Naive thymus-derived CD4-positive, alpha-beta T cell (primary cell): ENCODE measurements around the gene NOL8. TPM values are rescaled to one million over a fixed set of nuclear protein-coding genes. Genes with fewer than 3 reads are reported as not detected.

ENCODE experiments used
- ATAC-seq: fragments of 150-1000 bp; cut with Tn5 transposase; 2 replicates; pipeline ENCODE4 v1.10.0; 2021; ENCODE audit warnings: mild to moderate bottlenecking, moderate library complexity
- CTCF ChIA-PET: fragments of 350-600 bp; sonication (Branson Sonifier 250); formaldehyde crosslinking; loops from one replicate; lab custom pipeline; 2021; ENCODE audit warnings: antibody characterized with exemption; lab: Charles Lee
- POLR2A ChIA-PET: fragments of 350-600 bp; sonication (Branson Sonifier 250); formaldehyde crosslinking; loops from one replicate; lab custom pipeline; 2021; ENCODE audit warnings: antibody characterized with exemption, inconsistent platforms; lab: Charles Lee
- DNase-seq, 9 donors: peaks; one replicate each; pipeline versions ENCODE4 v3.0.0 to v3.0.0-alpha.2; 2020 to 2022; ENCODE audit warnings: mixed read lengths in 1 of 9
- H3K27ac ChIP-seq: one replicate; pipeline ENCODE4 v1.7.0; 2013; ENCODE audit warnings: mild to moderate bottlenecking, low read depth, low read length, moderate library complexity
- H3K27me3 ChIP-seq, 2 donors: one replicate each; pipeline ENCODE4 v1.7.0; 2013; ENCODE audit warnings: low read length in 2 of 2, mild to moderate bottlenecking in 2 of 2, moderate library complexity in 2 of 2; ENCODE audit not compliant: control insufficient read depth in 2 of 2, insufficient read depth in 2 of 2
- H3K36me3 ChIP-seq, 3 experiments: 1 replicate in 2 of 3; 2 replicates in 1 of 3; pipeline ENCODE4 v1.7.0; 2013; ENCODE audit warnings: low read length in 3 of 3, mild to moderate bottlenecking in 3 of 3, moderate library complexity in 1 of 3; ENCODE audit not compliant: insufficient read depth in 3 of 3, control insufficient read depth in 2 of 3
- H3K4me1 ChIP-seq, 2 donors: one replicate each; pipeline ENCODE4 v1.7.0; 2013; ENCODE audit warnings: low read length in 2 of 2, mild to moderate bottlenecking in 2 of 2, moderate library complexity in 1 of 2; ENCODE audit not compliant: control insufficient read depth in 2 of 2, insufficient read depth in 2 of 2
- H3K4me3 ChIP-seq: 2 replicates; pipeline ENCODE4 v1.7.0; 2013; ENCODE audit warnings: mild to moderate bottlenecking, low read length
- H3K9me3 ChIP-seq, 3 experiments: 1 replicate in 2 of 3; 2 replicates in 1 of 3; pipeline ENCODE4 v1.7.0; 2013; ENCODE audit warnings: low read length in 3 of 3; ENCODE audit not compliant: control insufficient read depth in 2 of 3
- H3K27ac Mint-ChIP-seq, 9 donors: one replicate each; pipeline ENCODE4 v1.8.0; 2020 to 2022; ENCODE audit warnings: mixed read lengths in 9 of 9, mild to moderate bottlenecking in 8 of 9, moderate library complexity in 5 of 9, inconsistent platforms in 2 of 9
- H3K27me3 Mint-ChIP-seq, 5 donors: one replicate each; pipeline ENCODE4 v1.8.0; 2021 to 2022; ENCODE audit warnings: mixed read lengths in 5 of 5, mild to moderate bottlenecking in 1 of 5
- H3K36me3 Mint-ChIP-seq, 5 donors: one replicate each; pipeline ENCODE4 v1.8.0; 2020 to 2022; ENCODE audit warnings: mixed read lengths in 5 of 5, mild to moderate bottlenecking in 3 of 5, inconsistent platforms in 1 of 5
- H3K4me1 Mint-ChIP-seq, 7 donors: one replicate each; pipeline ENCODE4 v1.8.0; 2020 to 2022; ENCODE audit warnings: mixed read lengths in 7 of 7, mild to moderate bottlenecking in 3 of 7, inconsistent platforms in 1 of 7
- H3K4me3 Mint-ChIP-seq, 10 donors: one replicate each; pipeline ENCODE4 v1.8.0; 2020 to 2022; ENCODE audit warnings: mild to moderate bottlenecking in 10 of 10, mixed read lengths in 10 of 10, moderate library complexity in 6 of 10, inconsistent platforms in 2 of 10
- H3K9me3 Mint-ChIP-seq, 11 donors: one replicate each; pipeline ENCODE4 v1.8.0; 2020 to 2022; ENCODE audit warnings: mixed read lengths in 11 of 11, mild to moderate bottlenecking in 4 of 11, inconsistent platforms in 1 of 11, moderate library complexity in 1 of 11
- intact Hi-C, 2 donors: fragments of 100-400 bp; cut with micrococcal nuclease; formaldehyde crosslinking; loops; one replicate each; pipeline ENCODE4 v1.15.1; 2023
- polyA plus RNA-seq, 2 donors: library from polyadenylated mRNA; unstranded; fragments of 300-500 nt; fragmentation: Illumina TruSeq; gene quantifications; one replicate each; pipeline ENCODE4 v1.2.3, GENCODE V29; 2021
- total RNA-seq, 6 experiments: library from RNA in 5 of 6; stranded (reverse) in 5 of 6; gene quantifications; 1 replicate in 5 of 6; 2 replicates in 1 of 6; pipeline ENCODE4 v1.2.3 and lab custom pipeline; 2021 to 2026

The NOL8 gene
- total RNA-seq, result 100 to 1,000 TPM in 2 of 5 experiments, 10 to 100 TPM in 3; 42.8 to 115 (median 67.2) TPM
- 10 to 100 TPM; 25.4 to 35.8 TPM for polyA plus RNA-seq
- total RNA-seq (lab: John Stamatoyannopoulos, UW), result 84.0 reads per million, percentile 81 among the genes with 10 or more reads in this experiment

DNA sequence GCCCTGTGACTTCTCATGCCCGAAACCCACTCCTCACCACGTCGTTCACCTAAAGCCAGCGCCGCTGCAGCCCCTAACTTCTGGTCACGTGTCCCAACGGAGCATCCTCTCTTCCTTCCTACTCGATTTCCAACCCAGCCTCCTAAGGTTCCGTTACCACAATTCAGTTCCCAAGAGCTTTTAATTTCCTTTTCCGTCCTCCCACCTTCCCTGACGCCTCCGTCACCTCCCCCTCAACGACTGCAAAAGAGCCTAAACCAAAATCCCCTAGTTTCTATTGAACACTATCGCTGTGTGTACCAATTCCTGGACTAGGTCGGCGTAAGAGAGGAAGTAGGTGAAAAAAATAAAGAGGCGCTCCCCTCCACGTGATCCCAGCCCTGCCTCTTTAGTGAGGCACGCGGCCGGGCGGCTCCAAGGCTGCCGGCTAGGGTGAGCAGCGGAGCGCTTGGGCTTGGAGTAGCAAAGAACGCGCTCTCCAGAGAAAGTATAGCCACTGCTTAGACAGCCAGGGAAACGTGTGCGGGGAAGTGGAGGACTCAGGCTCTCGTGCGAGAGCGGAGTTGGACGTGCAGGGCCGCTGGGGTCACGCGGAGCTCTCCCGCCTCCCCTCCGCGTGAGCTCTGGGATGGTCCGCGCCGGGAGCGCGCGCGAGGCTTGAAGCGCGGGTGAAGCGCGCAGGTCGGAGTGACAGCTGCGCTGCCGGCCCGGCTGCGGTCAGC is at the start of gene NOL8, which contains the start of gene CENPP:
Gene NOL8, minus strand, starts transcription at position 82 of the 722 bp plus-strand sequence. CDS start 1,189 bp downstream, outside the sequence.
Gene CENPP, plus strand, starts transcription at position 685 of the 722 bp plus-strand sequence.
- peak within 1 kb of the TSS; percentile 97 to 100 (median 99) for H3K27ac Mint-ChIP-seq
- ChIA-PET CTCF (no interaction called here), POLR2A (interaction anchor here (0.6 to 3.2 kb wide), 16 partner anchors 8 to 1128 kb away, joined by 3 to 18 read pairs (median 4); partner anchors contain the start of genes IARS1, IPPK and SPTLC1)
- Histone ChIP-seq H3K27me3 (no peaks in the 10 kb centered on the region), H3K36me3 (peaks cover 0 to 21% (median 4%) of the 10 kb centered on the region in 3 experiments), H3K4me1 (peaks cover 11 to 12% of the 10 kb centered on the region in 2 donors), H3K9me3 (no peaks in the 10 kb centered on the region), H3K27ac (peak within 1 kb of the TSS; percentile 88), H3K4me3 (peak within 1 kb of the TSS; percentile 90)
- ATAC-seq (peak; percentile 95), DNase-seq (peak; percentile 75 to 91 (median 89))
- no peaks in the 10 kb centered on the region for H3K27me3 Mint-ChIP-seq
- intact Hi-C loops, result loop anchor here (1.0 to 10.0 kb wide), 13 partner anchors 32 to 1841 kb away; partner anchors contain the start of genes IARS1 (in 2 of the 2), SPTLC1 (in 2 of the 2), CARD19 (in 1 of the 2) and FAM120AOS (in 1 of the 2)
- peak within 1 kb of the TSS; percentile 94 to 100 (median 98) for H3K4me3 Mint-ChIP-seq
- no peaks in the 10 kb centered on the region for H3K9me3 Mint-ChIP-seq
- peaks cover 0 to 11% (median 7%) of the 10 kb centered on the region in 5 donors for H3K36me3 Mint-ChIP-seq
- H3K4me1 Mint-ChIP-seq, result peaks cover 14 to 41% (median 35%) of the 10 kb centered on the region in 7 donors

GRCh38 chr9:92373167-92373566 is 48.0 kb upstream of the NOL8 start:
- Histone ChIP-seq H3K4me3 (no peak overlapping the region), H3K27me3 (no peaks in the 10 kb centered on the region), H3K27ac (no peak overlapping the region), H3K9me3 (peaks cover 0 to 10% (median 0%) of the 10 kb centered on the region in 3 experiments), H3K4me1 (no peaks in the 10 kb centered on the region), H3K36me3 (no peaks in the 10 kb centered on the region)
- ChIA-PET CTCF (interaction anchor here (0.7 kb wide), 1 partner anchor 10 kb away, joined by 3 read pairs; no protein-coding TSS in a partner anchor), POLR2A (no interaction called here)
- Mint-ChIP-seq H3K36me3 (peaks cover 10 to 50% (median 34%) of the 10 kb centered on the region in 5 donors), H3K27me3 (no peaks in the 10 kb centered on the region), H3K4me1 (peaks cover 0 to 8% (median 0%) of the 10 kb centered on the region in 7 donors), H3K27ac (no peak overlapping the region), H3K4me3 (no peak overlapping the region), H3K9me3 (peaks cover 0 to 51% (median 27%) of the 10 kb centered on the region in 11 donors)
- DNase-seq (no peak), ATAC-seq (no peak)
- intact Hi-C loops, result no loop called here

GRCh38 chr9:92369075-92369474 is 43.9 kb upstream of the NOL8 start:
- DNase-seq (no peak), ATAC-seq (no peak)
- H3K9me3 Mint-ChIP-seq, result peaks cover 0 to 28% (median 15%) of the 10 kb centered on the region in 11 donors
- H3K27ac Mint-ChIP-seq, result no peak overlapping the region
- no peak overlapping the region for H3K4me3 Mint-ChIP-seq
- Histone ChIP-seq H3K27ac (no peak overlapping the region), H3K4me3 (no peak overlapping the region), H3K36me3 (no peaks in the 10 kb centered on the region), H3K27me3 (no peaks in the 10 kb centered on the region), H3K4me1 (no peaks in the 10 kb centered on the region), H3K9me3 (peaks cover 0 to 7% (median 0%) of the 10 kb centered on the region in 3 experiments)
- POLR2A ChIA-PET, result no interaction called here
- H3K27me3 Mint-ChIP-seq, result no peaks in the 10 kb centered on the region
- intact Hi-C loops, result no loop called here
- H3K36me3 Mint-ChIP-seq, result peaks cover 6 to 31% (median 20%) of the 10 kb centered on the region in 5 donors
- H3K4me1 Mint-ChIP-seq, result no peaks in the 10 kb centered on the region
- CTCF ChIA-PET, result no interaction called here

- intact Hi-C loops, result no loop called here
- H3K36me3 Mint-ChIP-seq, result peaks cover 9 to 33% (median 24%) of the 10 kb centered on the region in 5 donors
- ChIA-PET POLR2A (no interaction called here), CTCF (no interaction called here)
- Histone ChIP-seq H3K27me3 (no peaks in the 10 kb centered on the region), H3K4me3 (no peak overlapping the region), H3K36me3 (no peaks in the 10 kb centered on the region), H3K9me3 (peaks cover 0 to 4% (median 0%) of the 10 kb centered on the region in 3 experiments), H3K27ac (no peak overlapping the region), H3K4me1 (no peaks in the 10 kb centered on the region)
- ATAC-seq (no peak), DNase-seq (no peak)
- no peak overlapping the region for H3K27ac Mint-ChIP-seq
- peaks cover 0 to 2% (median 0%) of the 10 kb centered on the region in 7 donors for H3K4me1 Mint-ChIP-seq
- peaks cover 0 to 47% (median 19%) of the 10 kb centered on the region in 11 donors for H3K9me3 Mint-ChIP-seq
- no peaks in the 10 kb centered on the region for H3K27me3 Mint-ChIP-seq
- no peak overlapping the region for H3K4me3 Mint-ChIP-seq
Observed at GRCh38 chr9:92360083-92360482, 34.9 kb upstream of the NOL8 start.

- no peak overlapping the region for H3K4me3 Mint-ChIP-seq
- no peaks in the 10 kb centered on the region for H3K27me3 Mint-ChIP-seq
- CTCF ChIA-PET, result no interaction called here
Observed at GRCh38 chr9:92359394-92359995, 34.3 kb upstream of the NOL8 start.

DNA sequence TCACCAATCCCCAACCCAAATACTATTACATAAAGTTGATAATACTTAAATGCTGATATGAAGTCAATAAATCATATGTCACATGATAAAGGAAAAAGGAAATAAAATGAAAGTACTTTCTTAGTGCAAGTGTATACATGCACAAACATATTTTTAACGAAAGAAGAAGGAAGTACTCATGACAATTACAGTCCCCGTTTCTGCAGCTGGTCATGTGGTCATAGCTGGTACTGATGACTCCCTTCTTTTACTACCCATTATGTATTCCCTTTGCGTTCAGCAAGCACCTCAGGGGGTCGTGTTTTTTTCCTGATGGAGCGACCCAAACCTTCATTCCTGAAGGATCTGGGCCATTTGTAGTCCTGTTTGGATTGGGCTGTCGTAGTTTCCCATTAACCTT is 27.9 kb upstream of the NOL8 start:
- Mint-ChIP-seq H3K9me3 (peaks cover 0 to 39% (median 17%) of the 10 kb centered on the region in 11 donors), H3K27ac (no peak overlapping the region), H3K4me1 (peaks cover 0 to 12% (median 0%) of the 10 kb centered on the region in 7 donors), H3K4me3 (no peak overlapping the region), H3K36me3 (peaks cover 8 to 53% (median 31%) of the 10 kb centered on the region in 5 donors), H3K27me3 (no peaks in the 10 kb centered on the region)
- ATAC-seq (no peak), DNase-seq (no peak)
- CTCF ChIA-PET, result no interaction called here
- POLR2A ChIA-PET, result no interaction called here
- no peak overlapping the region for H3K27ac ChIP-seq
- peaks cover 0 to 3% of the 10 kb centered on the region in 2 donors for H3K4me1 ChIP-seq
- H3K36me3 ChIP-seq, result no peaks in the 10 kb centered on the region
- peaks cover 0 to 4% (median 0%) of the 10 kb centered on the region in 3 experiments for H3K9me3 ChIP-seq
- intact Hi-C loops, result no loop called here
- H3K27me3 ChIP-seq, result no peaks in the 10 kb centered on the region
- no peak overlapping the region for H3K4me3 ChIP-seq

More at GRCh38 chr9:92359394-92359995, 34.3 kb upstream of the NOL8 start:
- Histone ChIP-seq H3K27ac (no peak overlapping the region), H3K4me3 (no peak overlapping the region), H3K9me3 (peaks cover 0 to 4% (median 0%) of the 10 kb centered on the region in 3 experiments), H3K4me1 (no peaks in the 10 kb centered on the region), H3K27me3 (no peaks in the 10 kb centered on the region), H3K36me3 (no peaks in the 10 kb centered on the region)
- H3K4me1 Mint-ChIP-seq, result peaks cover 0 to 2% (median 0%) of the 10 kb centered on the region in 7 donors
- peaks cover 9 to 32% (median 25%) of the 10 kb centered on the region in 5 donors for H3K36me3 Mint-ChIP-seq
- H3K9me3 Mint-ChIP-seq, result peaks cover 0 to 53% (median 18%) of the 10 kb centered on the region in 11 donors
- intact Hi-C loops, result no loop called here
- H3K27ac Mint-ChIP-seq, result no peak overlapping the region
- DNase-seq, result no peak
- ATAC-seq, result no peak
- POLR2A ChIA-PET, result no interaction called here
